Fibroblast of pulmonary artery (primary cell): Measurements from ENCODE around the gene UBTD1.

Experiments
- DNase-seq: peaks from one replicate; pipeline ENCODE4 v3.0.0-alpha.2; 2010; ENCODE audit warnings: low read depth
- H3K4me3 ChIP-seq: replicated peaks from 2 replicates; pipeline ENCODE4 v1.5.1; 2011; ENCODE audit warnings: low read depth, mild to moderate bottlenecking, control low read depth, low read length, moderate library complexity
- TF ChIP-seq, protein P1 (sequence below): IDR thresholded peaks from 2 replicates; pipeline ENCODE4 v1.5.1; 2011; ENCODE audit warnings: mild to moderate bottlenecking, control low read depth, low read length, inconsistent platforms; ENCODE audit errors: missing control alignments

Gene UBTD1

DNA sequence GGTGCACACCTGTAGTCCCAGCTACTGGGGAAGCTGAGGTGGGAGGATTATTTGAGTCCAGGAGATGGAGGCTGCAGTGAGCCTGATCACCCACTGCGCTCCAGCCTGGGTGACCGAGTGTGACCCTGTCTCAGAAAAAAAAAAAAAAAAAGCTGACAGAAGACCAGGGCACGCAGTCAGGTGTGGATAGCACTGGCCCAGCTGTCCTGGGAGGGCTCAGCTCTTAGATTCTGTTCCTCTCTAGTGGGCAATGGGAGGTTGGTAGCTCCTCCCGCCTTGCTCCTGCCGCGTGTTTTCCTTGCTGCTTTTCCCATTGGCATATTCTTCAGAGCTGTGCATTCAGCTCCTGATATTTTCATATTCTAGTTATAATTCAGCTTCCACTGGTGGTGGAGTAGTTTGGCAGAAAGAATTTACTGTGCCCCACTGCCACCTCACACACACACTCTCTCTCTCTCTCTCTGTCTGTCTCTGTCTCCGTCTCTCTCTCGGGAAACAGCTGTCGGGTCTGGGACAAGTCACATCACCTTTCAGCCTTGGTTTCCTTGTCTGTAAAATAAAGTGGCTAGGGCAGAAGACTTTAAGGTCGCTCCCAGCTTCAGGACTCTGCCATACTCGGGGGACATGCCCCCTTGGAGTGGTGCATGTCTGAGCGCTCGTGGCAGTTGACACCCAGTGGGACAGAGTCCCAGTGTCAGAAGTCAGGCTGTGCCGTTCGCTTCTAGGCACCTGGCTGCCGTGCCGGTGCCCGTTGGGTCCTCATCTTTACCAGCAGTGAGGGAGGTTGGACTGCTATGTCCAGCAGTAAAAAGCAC lies 47.9 kb downstream of the UBTD1 start:
- H3K4me3 ChIP-seq: no peak overlapping the region
- TF ChIP-seq, protein P1, sequence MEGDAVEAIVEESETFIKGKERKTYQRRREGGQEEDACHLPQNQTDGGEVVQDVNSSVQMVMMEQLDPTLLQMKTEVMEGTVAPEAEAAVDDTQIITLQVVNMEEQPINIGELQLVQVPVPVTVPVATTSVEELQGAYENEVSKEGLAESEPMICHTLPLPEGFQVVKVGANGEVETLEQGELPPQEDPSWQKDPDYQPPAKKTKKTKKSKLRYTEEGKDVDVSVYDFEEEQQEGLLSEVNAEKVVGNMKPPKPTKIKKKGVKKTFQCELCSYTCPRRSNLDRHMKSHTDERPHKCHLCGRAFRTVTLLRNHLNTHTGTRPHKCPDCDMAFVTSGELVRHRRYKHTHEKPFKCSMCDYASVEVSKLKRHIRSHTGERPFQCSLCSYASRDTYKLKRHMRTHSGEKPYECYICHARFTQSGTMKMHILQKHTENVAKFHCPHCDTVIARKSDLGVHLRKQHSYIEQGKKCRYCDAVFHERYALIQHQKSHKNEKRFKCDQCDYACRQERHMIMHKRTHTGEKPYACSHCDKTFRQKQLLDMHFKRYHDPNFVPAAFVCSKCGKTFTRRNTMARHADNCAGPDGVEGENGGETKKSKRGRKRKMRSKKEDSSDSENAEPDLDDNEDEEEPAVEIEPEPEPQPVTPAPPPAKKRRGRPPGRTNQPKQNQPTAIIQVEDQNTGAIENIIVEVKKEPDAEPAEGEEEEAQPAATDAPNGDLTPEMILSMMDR: no peak
- DNase-seq: no peak

DNA sequence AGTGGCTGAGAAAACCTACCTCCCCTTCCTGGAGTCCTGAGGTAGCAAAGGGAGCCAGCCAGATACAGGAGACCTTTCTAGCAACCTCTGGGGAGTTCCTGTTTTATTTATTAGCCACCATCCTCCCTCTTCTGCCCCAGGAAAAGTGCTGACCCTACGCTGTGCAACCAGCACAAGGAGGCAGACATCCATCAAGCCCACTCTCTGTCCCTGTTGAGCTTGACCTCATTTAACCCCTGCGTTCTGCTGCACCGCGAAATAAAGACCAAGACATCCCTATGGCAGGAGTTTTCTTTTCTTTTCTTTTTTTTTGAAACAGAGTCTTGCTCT lies 48.5 kb downstream of the UBTD1 start:
- TF ChIP-seq, protein P1: no peak

DNA sequence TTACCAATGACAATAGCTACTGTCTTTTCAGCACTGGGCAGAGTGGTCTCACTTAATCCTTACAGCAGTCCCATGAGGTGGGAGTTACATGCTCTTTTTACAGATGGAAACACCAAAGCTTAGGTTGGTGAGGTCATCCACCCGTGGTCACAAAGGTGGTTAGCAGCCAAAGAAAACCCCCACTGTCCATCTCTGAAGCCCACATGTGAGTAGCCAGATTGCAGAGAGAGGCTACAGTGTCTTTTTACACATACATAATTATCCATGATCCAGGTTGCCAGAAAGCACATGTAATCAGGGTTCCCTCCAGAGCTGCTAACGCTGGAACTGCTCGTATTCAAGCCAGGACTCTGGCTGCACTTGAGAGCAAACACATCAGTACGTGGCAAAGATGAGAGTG lies 49.2 kb downstream of the UBTD1 start:
- no peak for DNase-seq
- H3K4me3 ChIP-seq: no peak overlapping the region
- TF ChIP-seq, protein P1: no peak

More for the DNA sequence above, 48.5 kb downstream of the UBTD1 start:
- DNase-seq: no peak
- no peak overlapping the region for H3K4me3 ChIP-seq

DNA sequence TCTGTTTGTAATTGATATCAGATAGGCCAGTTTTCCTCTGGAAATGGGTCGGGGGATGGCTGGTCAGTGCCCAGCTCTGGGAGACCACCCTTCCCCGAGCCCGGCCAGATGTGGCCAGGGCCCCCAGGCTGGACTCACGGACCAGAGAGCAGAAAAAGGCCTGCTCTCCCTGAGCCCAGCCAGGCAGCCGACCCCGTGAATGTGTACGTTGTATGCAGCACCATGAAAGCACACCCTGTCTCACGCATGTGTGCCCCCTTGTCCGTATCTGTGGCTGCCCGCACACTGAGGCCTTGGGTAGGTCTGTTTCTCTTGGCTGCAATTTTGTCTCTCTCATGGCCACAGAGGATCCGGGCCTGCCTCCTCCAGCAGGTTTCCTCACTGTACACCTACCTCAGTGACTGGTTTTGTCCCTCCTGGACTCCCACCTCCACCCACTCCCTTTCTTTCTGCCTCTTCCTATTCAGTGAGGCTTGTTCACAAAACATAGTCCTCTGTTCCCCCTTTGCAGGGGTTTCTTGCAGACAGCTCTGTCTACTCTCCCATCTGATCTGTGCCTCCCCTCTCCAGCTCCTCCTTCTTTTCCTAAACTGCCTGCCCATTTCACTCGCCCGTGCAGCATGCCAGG lies 50.2 kb downstream of the UBTD1 start:
- no peak for DNase-seq
- no peak overlapping the region for H3K4me3 ChIP-seq
- TF ChIP-seq, protein P1: no peak

DNA sequence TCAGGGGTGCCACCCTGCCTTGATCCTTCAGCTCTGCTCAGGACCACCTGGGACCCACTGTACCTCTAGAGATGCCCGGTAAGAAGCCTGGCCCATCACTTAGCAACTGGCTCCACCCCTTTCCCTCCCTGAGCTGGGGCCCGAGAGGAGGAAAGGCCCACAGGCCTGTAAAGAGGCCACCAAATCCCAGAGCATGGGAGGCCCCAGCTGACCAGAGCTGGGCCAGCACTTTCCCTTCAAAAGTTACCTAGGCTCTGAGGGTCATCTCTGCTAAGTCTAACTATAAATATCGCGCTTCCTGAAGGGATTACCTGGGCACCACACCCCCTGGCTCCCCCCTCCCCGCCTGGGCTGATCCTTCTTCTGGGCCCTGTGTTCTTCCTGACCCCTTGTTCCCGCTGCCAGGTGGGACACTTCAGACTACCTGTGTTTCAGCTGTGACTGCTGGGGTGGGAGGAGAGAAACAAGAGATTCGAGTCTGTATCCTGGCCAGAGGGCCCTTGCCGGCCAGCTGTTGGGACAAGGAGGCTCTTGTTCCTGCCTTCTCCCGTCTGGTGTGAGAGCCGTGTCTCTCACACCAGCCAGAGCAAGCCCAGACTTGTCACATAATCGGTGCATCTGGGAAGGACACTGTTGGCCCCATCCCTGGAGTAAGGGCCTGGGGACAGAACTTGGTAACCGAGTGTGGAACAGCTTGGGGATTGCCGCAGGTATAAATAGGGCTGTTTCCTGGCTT lies 51.0 kb downstream of the UBTD1 start:
- TF ChIP-seq, protein P1: no peak
- DNase-seq: peak; percentile 14
- no peak overlapping the region for H3K4me3 ChIP-seq

DNA sequence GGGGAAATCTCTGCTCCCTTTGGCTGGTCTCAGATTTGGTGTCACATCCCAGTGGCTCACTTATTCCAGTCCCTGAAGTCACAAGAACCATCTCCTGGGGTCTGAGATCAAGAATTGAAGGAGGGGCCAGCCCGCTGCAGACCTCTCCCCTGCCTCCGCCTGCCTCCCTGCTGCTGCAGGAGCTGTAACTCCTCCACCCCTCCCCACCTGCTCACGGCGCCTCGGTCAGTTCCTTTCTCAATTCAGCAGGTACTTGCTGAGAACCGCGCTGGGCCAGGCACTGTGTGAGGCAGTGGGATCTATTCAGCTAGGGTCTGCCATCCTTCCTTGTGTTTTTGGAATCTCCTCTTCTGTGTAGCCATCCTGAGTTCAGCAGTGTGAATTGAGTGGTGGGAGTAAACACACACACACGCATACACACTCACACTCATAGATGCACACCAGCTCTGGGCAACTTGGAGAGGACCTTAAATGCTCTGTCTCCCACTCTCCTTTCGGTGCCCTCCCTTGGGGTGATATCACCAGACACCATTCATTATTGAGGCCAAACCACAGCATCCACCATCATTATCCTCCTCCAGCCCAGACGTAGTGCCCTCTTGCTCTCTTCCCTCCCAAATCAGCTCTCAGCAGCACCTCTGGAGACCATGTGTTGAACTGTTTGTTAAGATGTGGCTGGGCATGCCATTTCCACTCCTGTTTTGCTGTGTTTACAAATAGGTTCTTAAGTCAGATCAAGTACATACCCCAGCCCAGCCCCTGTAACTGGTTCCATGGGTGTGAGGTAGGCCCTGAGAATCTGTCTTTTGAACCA lies 51.8 kb downstream of the UBTD1 start:
- H3K4me3 ChIP-seq: no peak overlapping the region
- no peak for DNase-seq
- TF ChIP-seq, protein P1: no peak
